GM19328 (cell line): ENCODE results near the gene MED13L.

Source experiments
- ATAC-seq: cut with Tn5 transposase; IDR thresholded peaks from one replicate; pipeline ENCODE4 v1.9.1; 2021; ENCODE audit warnings: mild to moderate bottlenecking, moderate library complexity; ENCODE audit not compliant: unreplicated experiment

The MED13L gene

GRCh38 chr12:116277467-116278278 is at the start of gene MED13L:
TSS of gene MED13L (minus strand) at chr12:116277693. CDS start at chr12:116277131, 562 bp downstream.
- ATAC-seq, result peak; percentile 74

DNA sequence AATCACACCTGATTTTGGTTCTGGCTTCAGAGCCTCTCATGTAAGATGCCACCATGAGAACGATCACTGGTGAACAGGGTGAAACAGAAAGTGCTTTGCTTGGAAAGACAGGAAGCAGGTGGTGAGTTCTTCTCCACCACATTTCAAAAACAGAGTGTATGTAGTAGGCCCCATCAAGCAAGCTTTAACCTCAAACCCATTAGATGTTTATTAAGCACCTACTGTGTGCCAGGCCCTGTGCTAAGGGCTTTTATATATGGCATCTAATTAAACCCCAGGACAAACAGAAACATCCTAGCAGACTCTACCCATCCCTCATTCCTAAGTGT is 47.8 kb upstream of the MED13L start:
- ATAC-seq, result peak; percentile 83

- no peak for ATAC-seq
Observed at GRCh38 chr12:116324654-116325335, 47.3 kb upstream of the MED13L start.

- ATAC-seq, result no peak
Observed at GRCh38 chr12:116323406-116324386, 46.2 kb upstream of the MED13L start.

GRCh38 chr12:116321913-116322312 is 44.4 kb upstream of the MED13L start:
- ATAC-seq, result no peak

GRCh38 chr12:116320791-116321217 is 43.3 kb upstream of the MED13L start:
- no peak for ATAC-seq

DNA sequence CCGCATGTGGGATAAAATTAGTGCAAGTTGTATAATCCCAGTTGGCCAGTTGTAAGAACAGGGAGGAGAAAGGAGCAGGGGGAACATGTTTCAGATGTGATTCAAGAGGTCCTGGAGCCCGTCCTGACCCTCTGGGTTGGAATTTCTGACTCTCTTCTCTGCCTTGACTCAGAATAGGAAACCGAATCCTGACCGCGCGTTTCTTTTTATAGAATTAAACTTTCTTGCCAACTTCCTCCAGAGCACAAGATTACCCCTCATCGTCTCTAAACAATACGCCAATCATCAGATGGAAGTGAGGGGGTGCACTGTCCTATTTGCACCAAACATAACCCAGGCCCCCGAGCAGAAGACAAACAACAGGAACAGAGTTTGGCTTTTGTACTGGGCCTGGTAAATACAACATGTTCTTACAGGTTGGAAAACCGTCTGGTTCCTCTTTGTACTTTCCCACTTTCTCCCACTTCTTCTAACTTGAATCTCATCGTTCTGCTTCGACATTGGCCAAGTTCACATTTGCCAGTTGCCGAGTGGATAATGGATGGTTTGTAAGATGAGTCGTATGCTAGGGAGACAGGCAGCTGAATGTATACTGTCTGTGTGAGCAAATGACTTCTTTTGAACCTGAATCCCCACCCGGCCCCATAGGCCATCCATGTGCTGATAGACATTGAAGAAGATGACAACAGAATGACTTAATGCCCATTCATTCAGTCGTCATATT is 42.6 kb upstream of the MED13L start:
- no peak for ATAC-seq

DNA sequence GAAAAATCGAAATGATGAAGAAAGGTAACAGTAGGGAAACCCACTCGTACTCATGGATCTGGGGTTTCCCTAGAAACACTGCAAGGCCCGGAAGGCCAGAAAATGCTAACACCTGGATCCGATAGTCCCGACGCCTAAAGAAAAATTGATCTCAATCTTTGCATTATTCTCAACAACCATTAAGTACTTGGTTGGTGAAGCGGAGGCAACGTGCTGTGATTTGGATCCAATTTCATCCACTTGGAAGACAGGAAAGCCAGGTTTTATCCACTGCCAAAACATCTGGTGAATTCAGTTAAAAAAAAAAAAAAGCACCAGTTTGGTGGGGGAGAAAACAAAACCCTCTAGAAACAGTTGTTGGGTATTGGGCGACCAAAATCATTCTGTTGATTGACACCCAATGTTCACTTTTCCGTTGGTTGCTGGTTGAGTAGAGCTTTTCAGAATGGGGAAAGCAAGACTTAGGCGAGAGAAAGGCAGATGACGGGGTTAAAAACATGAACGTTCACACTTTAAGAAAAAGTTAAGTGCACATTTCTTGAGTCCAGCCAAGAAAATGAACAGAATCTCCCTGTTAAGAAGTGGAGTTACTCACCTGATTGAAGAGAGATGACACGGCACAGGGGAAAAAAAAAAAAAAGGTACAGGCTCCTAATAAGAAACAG is 41.9 kb upstream of the MED13L start:
- no peak for ATAC-seq

DNA sequence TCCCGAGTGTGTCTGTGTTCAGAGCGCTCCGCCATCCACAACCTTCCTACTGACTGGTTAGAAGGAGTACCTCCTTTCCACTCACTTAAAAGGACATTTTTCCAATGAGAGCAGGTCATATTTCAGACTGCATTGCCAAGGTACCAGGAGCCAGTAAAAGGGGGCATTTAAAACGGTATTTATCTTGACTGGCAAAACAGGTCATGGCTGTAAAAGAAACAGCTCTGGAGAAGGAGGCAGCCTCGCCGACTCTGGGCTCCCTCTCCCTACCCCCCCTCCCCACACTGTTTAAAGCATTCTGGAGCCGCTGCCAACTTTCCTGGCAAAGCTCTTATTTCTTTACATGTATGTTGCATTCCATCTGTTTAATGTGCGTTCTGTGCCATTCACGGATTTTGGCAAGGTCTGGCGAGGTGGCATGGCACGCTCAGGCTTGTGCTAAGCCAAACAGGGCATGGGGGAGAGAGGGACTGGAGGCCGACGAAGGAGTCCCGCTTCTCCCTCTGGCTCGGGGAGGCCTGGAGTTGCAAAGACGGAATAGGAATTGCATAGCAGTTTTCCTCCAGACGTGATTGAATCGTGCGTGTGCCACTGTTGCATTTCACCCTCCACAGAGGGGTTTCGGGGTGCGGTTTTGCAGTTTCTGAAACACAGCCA is 41.2 kb upstream of the MED13L start:
- ATAC-seq, result no peak

- no peak for ATAC-seq
Observed at GRCh38 chr12:116317986-116318575, 40.6 kb upstream of the MED13L start.

GRCh38 chr12:116317139-116317538 is 39.6 kb upstream of the MED13L start:
- no peak for ATAC-seq

GRCh38 chr12:116314477-116314876 is 37.0 kb upstream of the MED13L start:
- no peak for ATAC-seq

- no peak for ATAC-seq
Observed at GRCh38 chr12:116313194-116313927, 35.9 kb upstream of the MED13L start.

DNA sequence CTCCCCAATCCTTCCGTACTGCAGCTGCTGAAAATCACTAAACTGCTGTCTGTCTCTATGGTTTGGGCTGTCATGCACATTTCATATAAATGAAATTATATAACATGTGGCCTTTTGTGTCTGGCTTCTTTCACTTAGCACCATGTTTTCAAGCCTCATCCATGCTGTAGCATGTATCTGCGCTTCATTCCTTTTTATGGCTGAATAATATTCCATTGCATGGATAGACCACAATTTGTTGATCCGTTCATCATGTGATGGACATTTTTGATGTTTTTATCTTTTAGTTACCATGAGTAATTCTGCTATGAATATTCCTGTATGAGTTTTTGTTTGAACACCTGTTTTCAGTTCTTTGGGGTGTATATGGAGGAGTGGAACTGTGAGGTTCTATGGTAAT is 32.6 kb upstream of the MED13L start:
- ATAC-seq, result no peak

GRCh38 chr12:116309343-116309742 is 31.9 kb upstream of the MED13L start:
- ATAC-seq, result no peak

DNA sequence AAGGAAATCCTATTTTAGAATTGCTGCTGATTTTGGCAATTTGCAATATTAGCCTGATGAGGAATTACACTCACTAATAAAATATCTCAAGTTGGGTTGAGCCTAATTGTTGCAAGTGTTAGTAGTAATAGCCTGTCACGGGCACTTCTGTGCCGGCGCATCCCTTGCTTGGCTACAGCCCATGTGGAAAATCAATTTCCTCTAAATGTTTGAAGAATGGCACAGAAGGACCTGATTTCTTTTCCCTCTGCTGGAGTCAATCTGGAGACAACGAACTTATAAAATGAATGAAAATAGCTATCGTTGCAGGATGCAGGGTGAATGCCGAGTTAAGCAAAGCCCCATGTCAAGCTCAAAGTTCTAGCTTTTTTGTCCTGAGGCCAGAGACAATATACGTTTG is 31.2 kb upstream of the MED13L start:
- ATAC-seq, result no peak

GRCh38 chr12:116306968-116307367 is 29.5 kb upstream of the MED13L start:
- ATAC-seq, result no peak

DNA sequence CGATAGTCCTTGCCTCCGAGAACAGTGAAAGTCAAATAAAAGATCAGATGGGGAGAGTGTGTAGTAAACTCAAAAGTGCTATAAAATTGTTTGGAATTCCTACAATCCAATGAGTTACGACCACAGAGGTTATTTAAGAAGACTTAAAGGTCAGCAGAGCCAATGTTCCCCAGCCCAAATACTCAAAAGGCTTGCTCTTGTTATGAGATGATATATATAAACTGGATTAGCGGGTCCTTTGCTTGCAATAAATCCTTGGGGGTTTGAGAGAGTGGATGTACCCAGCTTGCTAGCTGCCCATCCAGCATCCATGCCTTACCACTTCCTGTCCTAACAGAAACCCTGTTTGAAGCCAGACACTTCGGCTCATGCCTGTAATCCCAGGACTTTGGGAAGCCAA is 29.0 kb upstream of the MED13L start:
- ATAC-seq, result no peak
